ENCODE measurements around the gene RTP2.
"Not testable (repeated sequence)": the region's sequence is repeated elsewhere in the genome, so short reads cannot be mapped to it uniquely, and the experiment has no call there.

Gene RTP2

GRCh38 chr3:187684444-187684843, 17.9 kb downstream of the RTP2 start:
- ATAC-seq: no peak
- TF ChIP-seq POU6F1 (CRISPR knock-in tag; IDR thresholded peaks at IDR 0.05; ENCODE audit: borderline replicate concordance, low read depth) (no peak), ESRRG (CRISPR knock-in tag; IDR thresholded peaks at IDR 0.05) (no peak), CREB5 (CRISPR knock-in tag; IDR thresholded peaks at IDR 0.05; ENCODE audit: low read depth) (no peak), ZNF8 (CRISPR knock-in tag; IDR thresholded peaks at IDR 0.05) (no peak), ZFP3 (CRISPR knock-in tag; IDR thresholded peaks at IDR 0.05) (no peak), TSHZ2 (CRISPR knock-in tag; IDR thresholded peaks at IDR 0.05) (no peak), ZNF70 (CRISPR knock-in tag; IDR thresholded peaks at IDR 0.05) (no peak)

GRCh38 chr3:187681756-187682155, 20.6 kb downstream of the RTP2 start:
- not testable (repeated sequence) for ATAC-seq

- TF ChIP-seq CREB5 (CRISPR knock-in tag; IDR thresholded peaks at IDR 0.05; ENCODE audit: low read depth) (no peak), ESRRG (CRISPR knock-in tag; IDR thresholded peaks at IDR 0.05) (no peak), PATZ1 (CRISPR knock-in tag; IDR thresholded peaks at IDR 0.05; ENCODE audit: borderline replicate concordance) (no peak), BACH2 (CRISPR knock-in tag; IDR thresholded peaks at IDR 0.05; ENCODE audit: borderline replicate concordance) (no peak), TSHZ2 (CRISPR knock-in tag; IDR thresholded peaks at IDR 0.05) (no peak), ZFP3 (CRISPR knock-in tag; IDR thresholded peaks at IDR 0.05) (no peak), ZFP30 (CRISPR knock-in tag; IDR thresholded peaks at IDR 0.05) (no peak), ZNF70 (CRISPR knock-in tag; IDR thresholded peaks at IDR 0.05) (no peak)
- ATAC-seq: peak; percentile 99
These were observed 22.5 kb downstream of the RTP2 start for GRCh38 chr3:187679638-187680396.

- peak; percentile 86 for ATAC-seq
- TF ChIP-seq ZFP3 (CRISPR knock-in tag; IDR thresholded peaks at IDR 0.05): no peak
- TF ChIP-seq OSR1 (CRISPR knock-in tag; IDR thresholded peaks at IDR 0.05): no peak
- TF ChIP-seq RARB (CRISPR knock-in tag; IDR thresholded peaks at IDR 0.05): no peak
- no peak for TF ChIP-seq ZNF8 (CRISPR knock-in tag; IDR thresholded peaks at IDR 0.05)
- TF ChIP-seq ZC3H10 (CRISPR knock-in tag; IDR thresholded peaks at IDR 0.05): no peak
- no peak for TF ChIP-seq SNAI2 (CRISPR knock-in tag; IDR thresholded peaks at IDR 0.05)
- no peak for TF ChIP-seq TOX (CRISPR knock-in tag; IDR thresholded peaks at IDR 0.05; ENCODE audit: borderline replicate concordance)
- TF ChIP-seq ESRRG (CRISPR knock-in tag; IDR thresholded peaks at IDR 0.05): no peak
- no peak for TF ChIP-seq TCF4 (CRISPR knock-in tag; IDR thresholded peaks at IDR 0.05; ENCODE audit: borderline replicate concordance)
- no peak for TF ChIP-seq GLIS3 (CRISPR knock-in tag; IDR thresholded peaks at IDR 0.05)
- no peak for TF ChIP-seq CREB5 (CRISPR knock-in tag; IDR thresholded peaks at IDR 0.05; ENCODE audit: low read depth)
- TF ChIP-seq ARNTL (CRISPR knock-in tag; IDR thresholded peaks at IDR 0.05; ENCODE audit: borderline replicate concordance, low read depth): no peak
- no peak for TF ChIP-seq ZNF70 (CRISPR knock-in tag; IDR thresholded peaks at IDR 0.05)
- no peak for TF ChIP-seq ISL1 (CRISPR knock-in tag; IDR thresholded peaks at IDR 0.05)
These were observed 23.6 kb downstream of the RTP2 start for GRCh38 chr3:187678726-187679268.

Data from SK-N-SH treated with all-trans-retinoic acid at 6 μM for 48 hours (cell line).